ENCODE measurements around the gene HIGD1A.

DNA sequence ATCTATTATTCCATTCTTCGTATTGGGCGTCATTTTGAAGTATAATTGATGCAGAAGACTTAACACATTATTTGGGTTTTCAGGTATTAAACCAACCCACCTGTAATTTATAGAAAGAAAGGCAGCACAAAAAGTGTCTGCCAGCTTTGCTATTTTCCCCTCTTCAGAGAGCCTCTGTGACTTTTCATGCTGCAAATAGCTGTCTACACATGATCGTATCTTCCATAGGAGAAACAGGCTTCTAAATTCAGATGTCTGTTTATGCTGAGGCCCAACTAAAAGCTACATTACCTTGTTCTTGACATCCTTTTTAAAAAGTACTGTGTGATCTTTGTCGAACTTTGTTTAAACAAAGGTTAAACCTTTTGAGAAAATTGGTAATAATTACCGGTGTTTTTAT, 10.0 kb upstream of the HIGD1A start:
- TF ChIP-seq CTCF (IDR thresholded peaks at IDR 0.05) (no peak), POLR2A (IDR thresholded peaks at IDR 0.05) (no peak)

Measured in thyroid gland (tissue), 4 donors.